PC-3 (cell line): ENCODE measurements around the gene PRL.

Experiments
- EZH2 ChIP-seq: fragments of 300-600 bp; sonication (generic); IDR thresholded peaks from one replicate; pipeline ENCODE4 v1.6.1; 2017; ENCODE audit warnings: antibody characterized with exemption, mild to moderate bottlenecking, low read length; ENCODE audit not compliant: unreplicated experiment
- EZH2phosphoT487 ChIP-seq: fragments of 300-600 bp; sonication (generic); IDR thresholded peaks from 2 replicates; pipeline ENCODE4 v1.6.1; 2018; ENCODE audit warnings: mild to moderate bottlenecking, antibody characterized with exemption, low read length, borderline replicate concordance
- TF ChIP-seq, protein P1 (sequence below): fragments of 300-600 bp; sonication (generic); conservative IDR thresholded peaks from 2 replicates; pipeline ENCODE4 v1.5.1; 2017; ENCODE audit warnings: antibody characterized with exemption, low read depth, mild to moderate bottlenecking, low read length

DNA sequence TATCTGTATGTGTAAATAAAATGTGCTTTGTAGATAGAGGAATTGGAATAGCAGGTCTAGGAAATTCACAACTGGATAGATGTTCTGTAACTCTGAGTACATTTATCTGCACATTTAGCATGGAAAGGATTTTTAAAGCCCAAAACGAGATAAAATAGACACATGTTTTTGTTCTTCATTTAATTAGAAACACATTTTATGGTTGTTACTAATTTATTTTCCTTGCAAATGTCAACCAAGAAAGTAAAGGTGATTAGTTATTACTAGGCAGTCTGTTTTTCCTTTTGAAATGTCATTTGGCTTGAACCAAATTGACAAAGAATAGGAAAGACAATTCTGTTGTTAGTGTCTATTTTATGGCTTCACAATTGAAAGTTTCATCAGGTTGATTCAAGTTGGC lies 769 bp downstream of the PRL start:
- TF ChIP-seq, protein P1, sequence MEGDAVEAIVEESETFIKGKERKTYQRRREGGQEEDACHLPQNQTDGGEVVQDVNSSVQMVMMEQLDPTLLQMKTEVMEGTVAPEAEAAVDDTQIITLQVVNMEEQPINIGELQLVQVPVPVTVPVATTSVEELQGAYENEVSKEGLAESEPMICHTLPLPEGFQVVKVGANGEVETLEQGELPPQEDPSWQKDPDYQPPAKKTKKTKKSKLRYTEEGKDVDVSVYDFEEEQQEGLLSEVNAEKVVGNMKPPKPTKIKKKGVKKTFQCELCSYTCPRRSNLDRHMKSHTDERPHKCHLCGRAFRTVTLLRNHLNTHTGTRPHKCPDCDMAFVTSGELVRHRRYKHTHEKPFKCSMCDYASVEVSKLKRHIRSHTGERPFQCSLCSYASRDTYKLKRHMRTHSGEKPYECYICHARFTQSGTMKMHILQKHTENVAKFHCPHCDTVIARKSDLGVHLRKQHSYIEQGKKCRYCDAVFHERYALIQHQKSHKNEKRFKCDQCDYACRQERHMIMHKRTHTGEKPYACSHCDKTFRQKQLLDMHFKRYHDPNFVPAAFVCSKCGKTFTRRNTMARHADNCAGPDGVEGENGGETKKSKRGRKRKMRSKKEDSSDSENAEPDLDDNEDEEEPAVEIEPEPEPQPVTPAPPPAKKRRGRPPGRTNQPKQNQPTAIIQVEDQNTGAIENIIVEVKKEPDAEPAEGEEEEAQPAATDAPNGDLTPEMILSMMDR, result no peak
- TF ChIP-seq EZH2, result no peak
- no peak for TF ChIP-seq EZH2phosphoT487
